Astrocyte of the cerebellum (primary cell): ENCODE results near the gene LCAT.

ENCODE experiments used
- DNase-seq: peaks from one replicate; pipeline ENCODE4 v3.0.0-alpha.2; 2011; ENCODE audit warnings: low read depth
- H3K4me3 ChIP-seq: 2 replicates; pipeline ENCODE4 v1.5.1; 2011; ENCODE audit warnings: mild to moderate bottlenecking, low read depth, low read length, moderate library complexity
- in situ Hi-C: cut with HindIII; loops from 2 replicates; pipeline ENCODE4 v1.10.0; 2017; ENCODE audit warnings: low sequenced_read_pairs
- TF ChIP-seq, protein P1 (sequence below): IDR thresholded peaks from 2 replicates; pipeline ENCODE4 v1.5.1; 2012; ENCODE audit warnings: low read length, low read depth, moderate library complexity, mild to moderate bottlenecking; ENCODE audit errors: missing control alignments

Gene LCAT

DNA sequence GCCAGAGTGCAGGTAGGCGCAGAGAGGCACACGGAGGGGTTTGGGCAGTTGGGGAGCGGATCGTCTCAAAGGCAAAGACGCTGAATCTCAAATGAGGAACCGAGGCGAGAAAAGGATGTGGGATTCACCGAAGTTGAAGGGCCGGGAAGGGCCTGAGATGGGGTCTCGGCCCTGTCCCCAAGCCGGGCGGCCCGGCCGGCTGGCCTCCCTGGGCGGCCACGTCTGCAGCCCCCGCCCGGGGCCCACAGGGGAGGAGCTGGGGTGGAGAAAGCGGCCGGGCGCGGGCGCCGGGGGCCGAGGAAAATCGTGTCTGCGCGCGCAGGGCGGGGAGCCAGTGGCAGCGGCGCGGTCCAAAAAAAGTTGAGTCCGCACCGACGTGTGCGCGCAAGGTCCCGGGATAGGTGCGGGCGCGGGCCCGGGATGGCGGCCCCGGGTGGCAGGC lies 24.1 kb upstream of the LCAT start:
- peak overlapping the region; percentile 84 for H3K4me3 ChIP-seq
- DNase-seq: no peak
- in situ Hi-C loops: no loop called here
- TF ChIP-seq, protein P1, sequence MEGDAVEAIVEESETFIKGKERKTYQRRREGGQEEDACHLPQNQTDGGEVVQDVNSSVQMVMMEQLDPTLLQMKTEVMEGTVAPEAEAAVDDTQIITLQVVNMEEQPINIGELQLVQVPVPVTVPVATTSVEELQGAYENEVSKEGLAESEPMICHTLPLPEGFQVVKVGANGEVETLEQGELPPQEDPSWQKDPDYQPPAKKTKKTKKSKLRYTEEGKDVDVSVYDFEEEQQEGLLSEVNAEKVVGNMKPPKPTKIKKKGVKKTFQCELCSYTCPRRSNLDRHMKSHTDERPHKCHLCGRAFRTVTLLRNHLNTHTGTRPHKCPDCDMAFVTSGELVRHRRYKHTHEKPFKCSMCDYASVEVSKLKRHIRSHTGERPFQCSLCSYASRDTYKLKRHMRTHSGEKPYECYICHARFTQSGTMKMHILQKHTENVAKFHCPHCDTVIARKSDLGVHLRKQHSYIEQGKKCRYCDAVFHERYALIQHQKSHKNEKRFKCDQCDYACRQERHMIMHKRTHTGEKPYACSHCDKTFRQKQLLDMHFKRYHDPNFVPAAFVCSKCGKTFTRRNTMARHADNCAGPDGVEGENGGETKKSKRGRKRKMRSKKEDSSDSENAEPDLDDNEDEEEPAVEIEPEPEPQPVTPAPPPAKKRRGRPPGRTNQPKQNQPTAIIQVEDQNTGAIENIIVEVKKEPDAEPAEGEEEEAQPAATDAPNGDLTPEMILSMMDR: no peak

DNA sequence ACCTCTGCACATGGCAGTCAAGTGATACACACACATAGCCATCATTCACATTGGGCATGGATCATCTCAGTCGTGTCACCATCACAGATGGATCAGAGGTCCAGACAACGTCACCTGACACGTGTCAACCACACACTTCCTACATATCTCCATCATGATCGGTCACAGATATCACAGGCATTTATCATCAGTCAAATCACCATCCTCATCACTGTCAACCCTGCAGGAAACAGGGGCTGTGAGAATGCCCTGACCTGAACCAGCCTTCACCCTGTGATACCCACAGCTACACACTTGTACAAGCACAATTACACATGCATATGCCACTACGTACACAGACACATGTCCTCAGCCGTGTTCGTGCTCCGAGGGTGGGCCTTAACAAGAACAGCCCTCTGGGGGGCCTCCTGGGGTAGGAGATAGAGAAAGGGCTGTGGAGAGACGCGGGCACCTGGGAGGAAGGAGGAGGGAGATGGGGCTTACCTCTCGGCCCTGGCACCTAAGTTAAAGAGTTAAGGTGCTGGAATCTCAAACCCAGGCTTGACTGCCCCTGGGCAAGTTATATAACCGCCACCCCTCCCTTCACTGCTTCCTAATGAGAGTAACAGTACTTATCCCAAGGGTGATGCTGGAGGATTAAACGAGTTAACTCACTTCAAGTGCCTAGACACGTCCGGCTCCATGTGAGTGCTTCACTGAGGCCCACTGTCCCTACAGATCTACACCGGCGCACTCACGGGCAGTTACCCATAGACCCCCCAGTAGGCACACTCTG lies 23.4 kb upstream of the LCAT start:
- H3K4me3 ChIP-seq: peak overlapping the region; percentile 84
- TF ChIP-seq, protein P1: no peak
- DNase-seq: no peak
- in situ Hi-C loops: no loop called here

DNA sequence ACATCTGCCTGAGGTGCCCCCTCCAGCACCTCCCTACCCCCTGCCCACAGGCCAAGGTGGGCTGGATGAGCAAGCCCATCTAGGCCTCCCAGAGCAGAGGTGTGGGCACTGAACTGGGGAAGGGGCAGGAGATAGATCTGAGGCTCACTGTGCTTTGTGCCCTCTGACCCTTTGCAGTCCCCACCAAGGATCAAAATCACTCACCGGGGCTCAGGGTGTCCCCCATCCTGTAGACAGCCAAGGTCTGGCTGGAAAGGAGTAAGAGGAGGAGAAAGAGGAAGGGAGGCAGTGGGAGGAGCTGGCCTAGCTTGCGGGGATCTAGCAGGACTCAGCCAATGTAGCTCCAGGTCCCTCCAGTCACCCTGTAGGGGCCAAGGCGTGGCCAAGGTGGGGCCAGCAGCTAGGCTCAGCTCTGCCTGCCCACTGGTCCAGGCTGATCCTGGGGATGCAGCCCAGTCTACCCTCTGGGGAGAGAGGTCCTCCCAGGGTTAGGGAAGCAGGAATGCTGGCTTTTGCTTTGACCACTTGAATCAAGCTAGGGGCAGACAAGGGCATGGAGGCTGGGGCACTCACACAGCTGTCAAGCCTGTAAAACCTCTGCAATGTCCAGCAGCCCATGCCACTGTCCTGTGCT lies 22.7 kb upstream of the LCAT start:
- DNase-seq: no peak
- TF ChIP-seq, protein P1: no peak
- in situ Hi-C loops: no loop called here
- peak overlapping the region; percentile 84 for H3K4me3 ChIP-seq

DNA sequence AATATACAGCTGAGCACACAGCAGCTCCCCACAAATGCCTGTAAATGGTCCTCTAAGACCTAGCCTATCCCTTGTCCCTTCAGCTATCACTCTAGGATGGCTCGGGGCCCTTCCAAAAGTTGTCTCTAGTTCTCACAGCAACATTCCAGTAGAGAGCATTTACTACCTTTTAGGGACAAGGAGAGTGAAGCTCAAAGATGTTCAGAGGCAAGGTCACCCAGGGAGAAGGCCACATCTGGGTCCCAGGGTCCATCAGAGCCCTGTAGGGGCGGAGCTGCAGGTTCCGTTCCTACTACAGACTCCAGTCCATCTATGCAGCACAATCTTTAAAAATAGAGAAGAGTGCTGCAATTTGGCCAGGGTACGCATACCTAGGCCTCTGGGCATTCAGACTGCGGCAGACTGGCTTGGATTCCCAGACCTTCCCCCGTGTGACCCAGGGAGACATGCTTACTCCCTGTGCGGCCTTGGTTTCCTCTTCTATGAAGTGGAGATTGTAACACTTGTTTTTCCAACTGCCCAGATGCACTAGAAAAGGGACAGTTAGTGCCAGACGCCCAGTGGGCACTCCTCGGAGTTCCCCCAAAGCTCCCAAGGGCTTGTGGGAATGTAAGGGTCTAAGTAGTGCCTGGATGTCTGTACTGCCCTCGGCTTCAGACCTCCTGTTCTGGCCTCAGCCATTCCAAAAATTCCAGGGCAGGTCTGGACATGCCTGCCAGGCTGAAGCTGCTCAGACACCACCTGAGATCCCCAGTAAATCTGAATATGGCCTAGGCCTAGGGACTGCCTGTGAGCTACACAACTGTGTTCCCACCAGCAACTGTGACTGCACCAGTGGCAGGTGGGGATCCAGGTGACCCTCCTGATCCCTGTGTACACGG lies 22.0 kb upstream of the LCAT start:
- H3K4me3 ChIP-seq: peak overlapping the region; percentile 84
- in situ Hi-C loops: no loop called here
- TF ChIP-seq, protein P1: no peak
- no peak for DNase-seq

DNA sequence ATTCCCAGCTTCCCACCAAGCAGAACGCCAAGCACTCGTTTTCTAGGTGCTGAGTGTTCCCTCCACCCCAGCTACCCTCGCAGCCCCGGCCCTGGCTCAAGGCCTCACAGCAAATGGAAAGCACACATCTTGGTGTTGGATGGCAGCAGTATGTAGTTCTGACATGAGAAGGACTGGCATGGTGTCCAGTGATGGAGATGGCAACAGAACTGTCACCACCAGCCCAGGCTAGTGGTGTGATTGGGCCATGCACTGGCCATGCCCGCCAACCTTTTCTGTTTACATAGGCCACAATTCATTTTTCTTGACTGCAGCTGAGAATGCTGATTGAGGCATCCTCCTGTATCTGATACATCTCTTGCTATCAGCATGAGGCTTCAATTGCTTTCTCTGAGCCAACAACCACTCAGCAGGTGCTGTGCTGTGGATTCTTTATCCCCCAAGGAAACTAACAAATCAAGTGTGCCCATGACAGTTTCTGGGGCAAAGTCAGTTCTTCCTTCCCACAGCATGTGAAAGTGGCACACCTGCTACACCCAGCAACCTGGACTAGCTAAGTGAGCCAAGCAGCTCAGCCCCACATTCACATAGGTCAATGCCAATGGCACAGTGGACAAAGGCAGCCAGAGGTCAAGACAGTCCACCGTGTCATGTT lies 20.7 kb upstream of the LCAT start:
- no peak for DNase-seq
- in situ Hi-C loops: no loop called here
- TF ChIP-seq, protein P1: no peak
- no peak overlapping the region for H3K4me3 ChIP-seq
